ENCODE results near the gene COX7A2L.
"Not testable (repeated sequence)": the region's sequence is repeated elsewhere in the genome, so short reads cannot be mapped to it uniquely, and the experiment has no call there.

COX7A2L gene

GRCh38 chr2:42360890-42361727 lies at the start of gene COX7A2L:
COX7A2L (minus strand) TSS chr2:42361217; CDS start chr2:42361161, 56 bp downstream.
- peak; percentile 96 for DNase-seq

- no peak for DNase-seq
Measured at GRCh38 chr2:42408009-42408408, 47.0 kb upstream of the COX7A2L start.

- no peak for DNase-seq
Measured at GRCh38 chr2:42407476-42407875, 46.5 kb upstream of the COX7A2L start.

- no peak for DNase-seq
Measured at GRCh38 chr2:42404676-42405075, 43.7 kb upstream of the COX7A2L start.

GRCh38 chr2:42401773-42402172 lies 40.8 kb upstream of the COX7A2L start:
- no peak for DNase-seq

GRCh38 chr2:42398052-42398451 lies 37.0 kb upstream of the COX7A2L start:
- DNase-seq, result not testable (repeated sequence)

GRCh38 chr2:42393320-42393719 lies 32.3 kb upstream of the COX7A2L start:
- DNase-seq, result not testable (repeated sequence)

GRCh38 chr2:42392191-42392590 lies 31.2 kb upstream of the COX7A2L start:
- no peak for DNase-seq

- no peak for DNase-seq
Measured at GRCh38 chr2:42390401-42390969, 29.5 kb upstream of the COX7A2L start.

- peak; percentile 41 for DNase-seq
Measured at GRCh38 chr2:42386682-42387081, 25.7 kb upstream of the COX7A2L start.

- DNase-seq, result no peak
Measured at GRCh38 chr2:42385225-42385624, 24.2 kb upstream of the COX7A2L start.

GRCh38 chr2:42383855-42384530 lies 23.0 kb upstream of the COX7A2L start:
- no peak for DNase-seq

- DNase-seq, result no peak
Measured at GRCh38 chr2:42382144-42382543, 21.1 kb upstream of the COX7A2L start.

- not testable (repeated sequence) for DNase-seq
Measured at GRCh38 chr2:42380026-42380425, 19.0 kb upstream of the COX7A2L start.

- DNase-seq, result no peak
Measured at GRCh38 chr2:42378415-42378814, 17.4 kb upstream of the COX7A2L start.

- DNase-seq, result no peak
Measured at GRCh38 chr2:42376758-42377157, 15.7 kb upstream of the COX7A2L start.

GRCh38 chr2:42372474-42373200 lies 11.6 kb upstream of the COX7A2L start:
- DNase-seq, result no peak

- DNase-seq, result no peak
Measured at GRCh38 chr2:42371611-42372473, 10.8 kb upstream of the COX7A2L start.

GRCh38 chr2:42369532-42370229 lies 8.7 kb upstream of the COX7A2L start:
- no peak for DNase-seq

- DNase-seq, result no peak
Measured at GRCh38 chr2:42368817-42369531, 8.0 kb upstream of the COX7A2L start.

- no peak for DNase-seq
Measured at GRCh38 chr2:42367835-42368234, 6.8 kb upstream of the COX7A2L start.
